ENCODE measurements around the gene CLIC6.
"Not testable (repeated sequence)": the region's sequence is repeated elsewhere in the genome, so short reads cannot be mapped to it uniquely, and the experiment has no call there.

The CLIC6 gene

GRCh38 chr21:34715518-34715917 lies 46.7 kb downstream of the CLIC6 start:
- Histone ChIP-seq H2BK12ac (ENCODE audit: low read length) (no peak overlapping the region), H2AK5ac (ENCODE audit: low read length) (no peak overlapping the region), H3K27me3 (ENCODE audit: insufficient read depth, low read length) (no peaks in the 10 kb centered on the region), H4K8ac (ENCODE audit: low read depth, low read length) (no peak overlapping the region), H3K4me1 (ENCODE audit: control insufficient read depth in 1 of 2, insufficient read depth in 2 of 2, low read length in 2 of 2) (peaks cover 0 to 4% of the 10 kb centered on the region in 2 experiments), H3K4me2 (ENCODE audit: low read length) (no peak overlapping the region), H2AFZ (ENCODE audit: insufficient read depth, low read length, poor library complexity) (no peak overlapping the region), H3K79me1 (ENCODE audit: low read length) (no peaks in the 10 kb centered on the region), H3K23ac (ENCODE audit: low read length) (no peak overlapping the region), H3K18ac (ENCODE audit: low read length) (no peak overlapping the region), H2BK120ac (ENCODE audit: insufficient read depth, low read length, poor library complexity) (no peak overlapping the region), H3K14ac (ENCODE audit: low read length) (no peak overlapping the region), H3K79me2 (ENCODE audit: control insufficient read depth, insufficient read depth, low read length, poor library complexity) (no peaks in the 10 kb centered on the region), H3K36me3 (ENCODE audit: control insufficient read depth in 1 of 2, insufficient read depth in 2 of 2, low read length in 2 of 2) (no peaks in the 10 kb centered on the region), H3K9ac (ENCODE audit: low read length) (peak overlapping the region; percentile 16), H4K12ac (ENCODE audit: low read depth, low read length) (no peak overlapping the region), H3K9me3 (ENCODE audit: insufficient read depth, low read depth, low read length) (no peaks in the 10 kb centered on the region), H3K27ac (ENCODE audit: low read depth, low read length) (no peak overlapping the region), H3K4ac (ENCODE audit: low read depth, low read length) (no peak overlapping the region), H4K91ac (ENCODE audit: low read depth, low read length) (no peak overlapping the region), H2BK5ac (ENCODE audit: low read depth, low read length, poor library complexity) (no peak overlapping the region), H3K4me3 (ENCODE audit: low read depth, low read length) (no peak overlapping the region)
- no CpG with 5 or more reads among the region's 5 CpGs for WGBS (ENCODE audit: extremely low coverage, insufficient coverage, insufficient read length)
- DNase-seq: no peak

GRCh38 chr21:34715985-34716596 lies 47.3 kb downstream of the CLIC6 start:
- Histone ChIP-seq H3K4me2 (ENCODE audit: low read length) (no peak overlapping the region), H2BK12ac (ENCODE audit: low read length) (no peak overlapping the region), H2AK5ac (ENCODE audit: low read length) (no peak overlapping the region), H3K9me3 (ENCODE audit: insufficient read depth, low read depth, low read length) (no peaks in the 10 kb centered on the region), H4K12ac (ENCODE audit: low read depth, low read length) (no peak overlapping the region), H4K91ac (ENCODE audit: low read depth, low read length) (no peak overlapping the region), H3K18ac (ENCODE audit: low read length) (no peak overlapping the region), H3K79me1 (ENCODE audit: low read length) (no peaks in the 10 kb centered on the region), H4K8ac (ENCODE audit: low read depth, low read length) (no peak overlapping the region), H2AFZ (ENCODE audit: insufficient read depth, low read length, poor library complexity) (no peak overlapping the region), H2BK5ac (ENCODE audit: low read depth, low read length, poor library complexity) (no peak overlapping the region), H3K4me3 (ENCODE audit: low read depth, low read length) (no peak overlapping the region), H3K27me3 (ENCODE audit: insufficient read depth, low read length) (no peaks in the 10 kb centered on the region), H3K4me1 (ENCODE audit: control insufficient read depth in 1 of 2, insufficient read depth in 2 of 2, low read length in 2 of 2) (peaks cover 0 to 4% of the 10 kb centered on the region in 2 experiments), H3K36me3 (ENCODE audit: control insufficient read depth in 1 of 2, insufficient read depth in 2 of 2, low read length in 2 of 2) (no peaks in the 10 kb centered on the region), H2BK120ac (ENCODE audit: insufficient read depth, low read length, poor library complexity) (no peak overlapping the region), H3K79me2 (ENCODE audit: control insufficient read depth, insufficient read depth, low read length, poor library complexity) (no peaks in the 10 kb centered on the region), H3K27ac (ENCODE audit: low read depth, low read length) (no peak overlapping the region), H3K4ac (ENCODE audit: low read depth, low read length) (no peak overlapping the region), H3K9ac (ENCODE audit: low read length) (no peak overlapping the region), H3K14ac (ENCODE audit: low read length) (no peak overlapping the region), H3K23ac (ENCODE audit: low read length) (no peak overlapping the region)
- peak in 1 of 2 donors; percentile 8 for DNase-seq
- no CpG with 5 or more reads among the region's 7 CpGs for WGBS (ENCODE audit: extremely low coverage, insufficient coverage, insufficient read length)

GRCh38 chr21:34718529-34718928 lies 49.7 kb downstream of the CLIC6 start:
- H3K27ac ChIP-seq (ENCODE audit: low read depth, low read length); H2BK5ac ChIP-seq (ENCODE audit: low read depth, low read length, poor library complexity); H3K79me2 ChIP-seq (ENCODE audit: control insufficient read depth, insufficient read depth, low read length, poor library complexity); H2BK12ac ChIP-seq (ENCODE audit: low read length); H4K8ac ChIP-seq (ENCODE audit: low read depth, low read length); H2BK120ac ChIP-seq (ENCODE audit: insufficient read depth, low read length, poor library complexity); H3K14ac ChIP-seq (ENCODE audit: low read length); H3K79me1 ChIP-seq (ENCODE audit: low read length); H3K18ac ChIP-seq (ENCODE audit: low read length); H3K4me1 ChIP-seq (ENCODE audit: control insufficient read depth in 1 of 2, insufficient read depth in 2 of 2, low read length in 2 of 2); H3K9ac ChIP-seq (ENCODE audit: low read length); H3K4me2 ChIP-seq (ENCODE audit: low read length); DNase-seq; H3K27me3 ChIP-seq (ENCODE audit: insufficient read depth, low read length); H2AFZ ChIP-seq (ENCODE audit: insufficient read depth, low read length, poor library complexity); H4K91ac ChIP-seq (ENCODE audit: low read depth, low read length); H3K23ac ChIP-seq (ENCODE audit: low read length); H3K4me3 ChIP-seq (ENCODE audit: low read depth, low read length); H2AK5ac ChIP-seq (ENCODE audit: low read length); H4K12ac ChIP-seq (ENCODE audit: low read depth, low read length); H3K4ac ChIP-seq (ENCODE audit: low read depth, low read length); H3K36me3 ChIP-seq (ENCODE audit: control insufficient read depth in 1 of 2, insufficient read depth in 2 of 2, low read length in 2 of 2); H3K9me3 ChIP-seq (ENCODE audit: insufficient read depth, low read depth, low read length): not testable (repeated sequence)
- WGBS (ENCODE audit: extremely low coverage, insufficient coverage, insufficient read length): no CpG with 5 or more reads among the region's 3 CpGs

GRCh38 chr21:34722684-34723300 lies 54.0 kb downstream of the CLIC6 start:
- WGBS (ENCODE audit: extremely low coverage, insufficient coverage, insufficient read length): no CpG with 5 or more reads among the region's 7 CpGs
- H2AFZ ChIP-seq (ENCODE audit: insufficient read depth, low read length, poor library complexity): no peak overlapping the region

More at GRCh38 chr21:34722684-34723300, 54.0 kb downstream of the CLIC6 start:
- Histone ChIP-seq H3K14ac (ENCODE audit: low read length) (no peak overlapping the region), H2AK5ac (ENCODE audit: low read length) (no peak overlapping the region), H3K79me2 (ENCODE audit: control insufficient read depth, insufficient read depth, low read length, poor library complexity) (no peaks in the 10 kb centered on the region), H2BK12ac (ENCODE audit: low read length) (no peak overlapping the region), H3K4me3 (ENCODE audit: low read depth, low read length) (no peak overlapping the region), H3K9me3 (ENCODE audit: insufficient read depth, low read depth, low read length) (no peaks in the 10 kb centered on the region), H4K91ac (ENCODE audit: low read depth, low read length) (no peak overlapping the region), H2BK120ac (ENCODE audit: insufficient read depth, low read length, poor library complexity) (no peak overlapping the region), H4K12ac (ENCODE audit: low read depth, low read length) (no peak overlapping the region), H2BK5ac (ENCODE audit: low read depth, low read length, poor library complexity) (no peak overlapping the region), H3K4me1 (ENCODE audit: control insufficient read depth in 1 of 2, insufficient read depth in 2 of 2, low read length in 2 of 2) (peaks cover 3 to 7% of the 10 kb centered on the region in 2 experiments), H3K23ac (ENCODE audit: low read length) (no peak overlapping the region), H3K27ac (ENCODE audit: low read depth, low read length) (no peak overlapping the region), H3K9ac (ENCODE audit: low read length) (no peak overlapping the region), H3K36me3 (ENCODE audit: control insufficient read depth in 1 of 2, insufficient read depth in 2 of 2, low read length in 2 of 2) (no peaks in the 10 kb centered on the region), H3K79me1 (ENCODE audit: low read length) (no peaks in the 10 kb centered on the region), H4K8ac (ENCODE audit: low read depth, low read length) (no peak overlapping the region), H3K18ac (ENCODE audit: low read length) (no peak overlapping the region), H3K4me2 (ENCODE audit: low read length) (no peak overlapping the region), H3K4ac (ENCODE audit: low read depth, low read length) (no peak overlapping the region), H3K27me3 (ENCODE audit: insufficient read depth, low read length) (no peaks in the 10 kb centered on the region)
- DNase-seq: peak in 1 of 2 donors; percentile 15

All from trophoblast cell (in vitro differentiated cells and primary cell).